ENCODE results near the gene GGCX. TPM values are rescaled to one million over a fixed set of nuclear protein-coding genes. Genes with fewer than 3 reads are reported as not detected.

Gene GGCX
- total RNA-seq, 2 donors from 2014 or later = 25.7 to 49.9 TPM

GRCh38 chr2:85557130-85557529, 4.2 kb downstream of the GGCX start:
- DNase-seq = no peak
- no peak overlapping the region for H3K4me3 ChIP-seq
- H3K36me3 ChIP-seq = peaks cover 4% of the 10 kb centered on the region
- no peaks in the 10 kb centered on the region for H3K27me3 ChIP-seq
- no peak overlapping the region for H3K9ac ChIP-seq (ENCODE audit: low read depth in 2 of 2, low read length in 2 of 2)
- no peaks in the 10 kb centered on the region for H3K9me3 ChIP-seq
- TF ChIP-seq, protein P1, sequence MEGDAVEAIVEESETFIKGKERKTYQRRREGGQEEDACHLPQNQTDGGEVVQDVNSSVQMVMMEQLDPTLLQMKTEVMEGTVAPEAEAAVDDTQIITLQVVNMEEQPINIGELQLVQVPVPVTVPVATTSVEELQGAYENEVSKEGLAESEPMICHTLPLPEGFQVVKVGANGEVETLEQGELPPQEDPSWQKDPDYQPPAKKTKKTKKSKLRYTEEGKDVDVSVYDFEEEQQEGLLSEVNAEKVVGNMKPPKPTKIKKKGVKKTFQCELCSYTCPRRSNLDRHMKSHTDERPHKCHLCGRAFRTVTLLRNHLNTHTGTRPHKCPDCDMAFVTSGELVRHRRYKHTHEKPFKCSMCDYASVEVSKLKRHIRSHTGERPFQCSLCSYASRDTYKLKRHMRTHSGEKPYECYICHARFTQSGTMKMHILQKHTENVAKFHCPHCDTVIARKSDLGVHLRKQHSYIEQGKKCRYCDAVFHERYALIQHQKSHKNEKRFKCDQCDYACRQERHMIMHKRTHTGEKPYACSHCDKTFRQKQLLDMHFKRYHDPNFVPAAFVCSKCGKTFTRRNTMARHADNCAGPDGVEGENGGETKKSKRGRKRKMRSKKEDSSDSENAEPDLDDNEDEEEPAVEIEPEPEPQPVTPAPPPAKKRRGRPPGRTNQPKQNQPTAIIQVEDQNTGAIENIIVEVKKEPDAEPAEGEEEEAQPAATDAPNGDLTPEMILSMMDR (IDR thresholded peaks at IDR 0.05) = no peak
- intact Hi-C loops (cut with DNase I) = loop anchor here (10.0 kb wide), 1 partner anchor 162 kb away; no protein-coding TSS in a partner anchor
- H3K27ac ChIP-seq = no peak overlapping the region
- H3K4me1 ChIP-seq = peaks cover 5% of the 10 kb centered on the region

- H3K27ac ChIP-seq = no peak overlapping the region
- TF ChIP-seq, protein P1 (IDR thresholded peaks at IDR 0.05) = no peak
- H3K4me3 ChIP-seq = no peak overlapping the region
- intact Hi-C loops (cut with DNase I) = loop anchor here (10.0 kb wide), 1 partner anchor 160 kb away; no protein-coding TSS in a partner anchor
- H3K27me3 ChIP-seq = no peaks in the 10 kb centered on the region
- no peak for DNase-seq
- no peak overlapping the region for H3K9ac ChIP-seq (ENCODE audit: low read depth in 2 of 2, low read length in 2 of 2)
- H3K9me3 ChIP-seq = no peaks in the 10 kb centered on the region
- H3K36me3 ChIP-seq = peaks cover 4% of the 10 kb centered on the region
- H3K4me1 ChIP-seq = no peaks in the 10 kb centered on the region
These were observed 6.2 kb downstream of the GGCX start for GRCh38 chr2:85554980-85555612.

GRCh38 chr2:85553184-85553583, 8.1 kb downstream of the GGCX start:
- peaks cover 4% of the 10 kb centered on the region for H3K36me3 ChIP-seq
- no peaks in the 10 kb centered on the region for H3K4me1 ChIP-seq
- TF ChIP-seq, protein P1 (IDR thresholded peaks at IDR 0.05) = no peak
- no peak overlapping the region for H3K27ac ChIP-seq
- H3K4me3 ChIP-seq = no peak overlapping the region
- no peaks in the 10 kb centered on the region for H3K27me3 ChIP-seq
- intact Hi-C loops (cut with DNase I) = loop anchor here (2.0 to 10.0 kb wide), 2 partner anchors 132 to 158 kb away; no protein-coding TSS in a partner anchor
- DNase-seq = no peak
- no peak overlapping the region for H3K9ac ChIP-seq (ENCODE audit: low read depth in 2 of 2, low read length in 2 of 2)
- H3K9me3 ChIP-seq = no peaks in the 10 kb centered on the region

DNA sequence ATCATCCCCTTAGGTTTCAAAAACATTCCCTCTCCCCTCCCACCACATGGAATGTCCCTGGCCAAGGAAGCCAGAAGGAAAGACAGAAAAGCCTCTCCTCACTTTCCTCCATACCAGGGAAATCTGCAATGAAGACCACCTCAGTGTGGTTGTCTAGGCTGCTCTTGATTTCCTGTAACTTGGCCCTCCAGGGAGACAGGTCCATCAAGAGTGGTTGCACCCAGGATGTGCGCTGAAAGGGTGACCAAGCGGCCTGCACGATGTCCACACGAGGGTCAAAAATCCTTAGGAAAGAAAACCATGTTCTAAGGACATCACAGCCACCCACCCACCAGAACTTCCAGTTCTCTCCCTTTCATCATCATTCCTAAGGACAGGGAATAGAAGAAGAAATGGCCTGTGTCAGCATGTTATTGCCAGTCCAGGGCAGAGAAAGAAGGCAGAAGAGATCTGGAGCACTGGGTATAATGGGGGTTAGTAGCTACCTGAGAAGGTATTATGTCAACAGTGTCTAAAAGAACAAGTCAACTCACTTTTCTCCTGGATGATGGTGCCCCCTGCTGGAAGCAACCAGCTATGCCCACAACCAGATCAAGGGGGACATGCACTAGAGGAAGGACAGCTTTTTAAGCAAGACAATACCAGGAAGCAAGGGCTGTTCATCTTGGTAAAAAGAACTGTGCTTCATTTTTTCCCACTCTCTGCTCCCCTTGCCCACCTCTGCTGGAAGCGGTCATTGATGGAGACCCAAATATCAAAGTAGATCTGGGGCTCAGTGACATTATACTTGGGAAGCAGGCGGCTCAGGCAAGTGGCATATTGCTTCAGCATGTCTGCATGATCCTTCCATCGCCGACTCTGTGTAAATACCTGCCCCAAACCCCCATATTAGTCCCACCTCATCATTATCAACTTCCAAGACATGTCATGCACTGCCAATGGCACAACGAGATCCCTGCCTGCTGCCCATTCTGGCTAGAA, 9.3 kb downstream of the GGCX start:
- Histone ChIP-seq H3K9me3 (no peaks in the 10 kb centered on the region), H3K27me3 (no peaks in the 10 kb centered on the region), H3K4me1 (no peaks in the 10 kb centered on the region), H3K27ac (no peak overlapping the region), H3K9ac (ENCODE audit: low read depth in 2 of 2, low read length in 2 of 2) (no peak overlapping the region), H3K4me3 (no peak overlapping the region), H3K36me3 (peaks cover 4% of the 10 kb centered on the region)
- peak; percentile 92 for DNase-seq
- intact Hi-C loops (cut with DNase I) = loop anchor here (2.0 to 10.0 kb wide), 2 partner anchors 131 to 157 kb away; no protein-coding TSS in a partner anchor
- TF ChIP-seq, protein P1 (IDR thresholded peaks at IDR 0.05) = peak; percentile 92

DNA sequence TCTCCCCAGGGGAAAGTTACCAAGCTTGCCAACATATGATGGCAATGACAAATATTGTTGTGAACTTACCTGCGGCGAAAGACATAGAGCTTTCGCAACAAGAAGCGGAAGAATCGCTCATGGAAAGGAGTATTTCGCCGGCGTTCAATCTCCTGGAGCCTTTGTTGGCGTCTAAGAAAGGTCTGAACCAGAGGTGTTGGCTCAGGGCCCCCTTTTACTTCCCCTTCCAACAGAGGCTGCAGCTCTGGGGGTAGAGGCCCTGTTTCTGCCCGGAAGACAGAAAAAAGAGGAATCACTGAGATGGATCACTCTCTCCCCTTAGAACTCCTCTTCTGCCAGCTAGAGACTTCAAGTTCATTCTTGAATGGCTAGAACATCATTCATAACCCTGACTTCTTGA, 10.8 kb downstream of the GGCX start:
- H3K27me3 ChIP-seq = no peaks in the 10 kb centered on the region
- TF ChIP-seq, protein P1 (IDR thresholded peaks at IDR 0.05) = no peak
- H3K36me3 ChIP-seq = peaks cover 11% of the 10 kb centered on the region
- H3K4me3 ChIP-seq = no peak overlapping the region
- no peaks in the 10 kb centered on the region for H3K9me3 ChIP-seq
- no peaks in the 10 kb centered on the region for H3K4me1 ChIP-seq
- DNase-seq = no peak
- H3K9ac ChIP-seq (ENCODE audit: low read depth in 2 of 2, low read length in 2 of 2) = no peak overlapping the region
- intact Hi-C loops (cut with DNase I) = loop anchor here (10.0 kb wide), 1 partner anchor 156 kb away; no protein-coding TSS in a partner anchor
- no peak overlapping the region for H3K27ac ChIP-seq

Data from colonic mucosa (tissue), 4 donors.